ENCODE measurements around the gene TRIM15.

- TF ChIP-seq CTCF (IDR thresholded peaks at IDR 0.05; ENCODE audit: low read depth, low read length), result no peak
- no peak for TF ChIP-seq POLR2A (IDR thresholded peaks at IDR 0.05; ENCODE audit: extremely low read depth, insufficient read length)
- no peak for TF ChIP-seq MAX (IDR thresholded peaks at IDR 0.05; ENCODE audit: low read depth, low read length)
- no peak for TF ChIP-seq MYC (IDR thresholded peaks at IDR 0.05; ENCODE audit: low read depth, low read length)
These were observed 33.8 kb upstream of the TRIM15 start for GRCh38 chr6:30129265-30130178.

Data from NB4 (cell line).